Measurements from ENCODE around the gene CMIP.

The CMIP gene

GRCh38 chr16:81637336-81638235, 193.0 kb downstream of the CMIP start:
- H3K18ac ChIP-seq (ENCODE audit: low read length): peak overlapping the region; percentile 54
- H4K12ac ChIP-seq (ENCODE audit: low read depth, low read length): no peak overlapping the region
- H3K4ac ChIP-seq (ENCODE audit: low read depth, low read length): peak overlapping the region; percentile 22
- DNase-seq: peak; percentile 73 to 83
- peaks cover 15% of the 10 kb centered on the region for H3K79me2 ChIP-seq (ENCODE audit: control insufficient read depth, insufficient read depth, low read length, poor library complexity)
- peak overlapping the region; percentile 11 for H4K8ac ChIP-seq (ENCODE audit: low read depth, low read length)
- peaks cover 11 to 16% of the 10 kb centered on the region in 2 experiments for H3K36me3 ChIP-seq (ENCODE audit: control insufficient read depth in 1 of 2, insufficient read depth in 2 of 2, low read length in 2 of 2)
- H2BK12ac ChIP-seq (ENCODE audit: low read length): peak overlapping the region; percentile 68
- H2AFZ ChIP-seq (ENCODE audit: insufficient read depth, low read length, poor library complexity): no peak overlapping the region
- peaks cover 47 to 51% of the 10 kb centered on the region in 2 experiments for H3K4me1 ChIP-seq (ENCODE audit: control insufficient read depth in 1 of 2, insufficient read depth in 2 of 2, low read length in 2 of 2)
- H3K27me3 ChIP-seq (ENCODE audit: insufficient read depth, low read length): no peaks in the 10 kb centered on the region
- no peak overlapping the region for H3K4me3 ChIP-seq (ENCODE audit: low read depth, low read length)
- H3K23ac ChIP-seq (ENCODE audit: low read length): no peak overlapping the region
- WGBS (ENCODE audit: extremely low coverage, insufficient coverage, insufficient read length): no CpG with 5 or more reads among the region's 15 CpGs
- peak overlapping the region; percentile 71 for H2AK5ac ChIP-seq (ENCODE audit: low read length)
- peak overlapping the region; percentile 14 for H2BK120ac ChIP-seq (ENCODE audit: insufficient read depth, low read length, poor library complexity)
- H2BK5ac ChIP-seq (ENCODE audit: low read depth, low read length, poor library complexity): peak overlapping the region; percentile 22
- no peaks in the 10 kb centered on the region for H3K9me3 ChIP-seq (ENCODE audit: insufficient read depth, low read depth, low read length)
- H3K14ac ChIP-seq (ENCODE audit: low read length): peak overlapping the region; percentile 13
- peak overlapping the region; percentile 82 for H3K27ac ChIP-seq (ENCODE audit: low read depth, low read length)
- H3K79me1 ChIP-seq (ENCODE audit: low read length): peaks cover 16% of the 10 kb centered on the region
- H3K4me2 ChIP-seq (ENCODE audit: low read length): peak overlapping the region; percentile 39
- H4K91ac ChIP-seq (ENCODE audit: low read depth, low read length): peak overlapping the region; percentile 25
- peak overlapping the region; percentile 22 for H3K9ac ChIP-seq (ENCODE audit: low read length)

- H3K9me3 ChIP-seq (ENCODE audit: insufficient read depth, low read depth, low read length): no peaks in the 10 kb centered on the region
- H3K27me3 ChIP-seq (ENCODE audit: insufficient read depth, low read length): no peaks in the 10 kb centered on the region
- H3K79me1 ChIP-seq (ENCODE audit: low read length): peaks cover 16% of the 10 kb centered on the region
- H2AK5ac ChIP-seq (ENCODE audit: low read length): peak overlapping the region; percentile 28
- peak overlapping the region; percentile 68 for H2BK12ac ChIP-seq (ENCODE audit: low read length)
- H3K18ac ChIP-seq (ENCODE audit: low read length): peak overlapping the region; percentile 41
- peak overlapping the region; percentile 74 for H2BK5ac ChIP-seq (ENCODE audit: low read depth, low read length, poor library complexity)
- H3K27ac ChIP-seq (ENCODE audit: low read depth, low read length): peak overlapping the region; percentile 82
- peak overlapping the region; percentile 22 for H3K4ac ChIP-seq (ENCODE audit: low read depth, low read length)
- H4K91ac ChIP-seq (ENCODE audit: low read depth, low read length): peak overlapping the region; percentile 59
- no peak overlapping the region for H4K12ac ChIP-seq (ENCODE audit: low read depth, low read length)
- H3K9ac ChIP-seq (ENCODE audit: low read length): peak overlapping the region; percentile 22
- no peak overlapping the region for H3K4me3 ChIP-seq (ENCODE audit: low read depth, low read length)
- peak overlapping the region; percentile 13 for H3K14ac ChIP-seq (ENCODE audit: low read length)
- H2AFZ ChIP-seq (ENCODE audit: insufficient read depth, low read length, poor library complexity): no peak overlapping the region
- peak overlapping the region; percentile 50 for H2BK120ac ChIP-seq (ENCODE audit: insufficient read depth, low read length, poor library complexity)
- peaks cover 12 to 16% of the 10 kb centered on the region in 2 experiments for H3K36me3 ChIP-seq (ENCODE audit: control insufficient read depth in 1 of 2, insufficient read depth in 2 of 2, low read length in 2 of 2)
- peaks cover 40 to 48% of the 10 kb centered on the region in 2 experiments for H3K4me1 ChIP-seq (ENCODE audit: control insufficient read depth in 1 of 2, insufficient read depth in 2 of 2, low read length in 2 of 2)
- WGBS (ENCODE audit: extremely low coverage, insufficient coverage, insufficient read length): no CpG with 5 or more reads among the region's 13 CpGs
- peak; percentile 77 to 89 for DNase-seq
- H3K4me2 ChIP-seq (ENCODE audit: low read length): peak overlapping the region; percentile 39
- no peak overlapping the region for H3K23ac ChIP-seq (ENCODE audit: low read length)
- peaks cover 15% of the 10 kb centered on the region for H3K79me2 ChIP-seq (ENCODE audit: control insufficient read depth, insufficient read depth, low read length, poor library complexity)
- H4K8ac ChIP-seq (ENCODE audit: low read depth, low read length): no peak overlapping the region
Measured at GRCh38 chr16:81638286-81638945, 193.8 kb downstream of the CMIP start.

GRCh38 chr16:81639348-81639747, 194.7 kb downstream of the CMIP start:
- Histone ChIP-seq H3K27ac (ENCODE audit: low read depth, low read length) (no peak overlapping the region), H3K27me3 (ENCODE audit: insufficient read depth, low read length) (no peaks in the 10 kb centered on the region), H2BK12ac (ENCODE audit: low read length) (no peak overlapping the region), H2AFZ (ENCODE audit: insufficient read depth, low read length, poor library complexity) (no peak overlapping the region), H3K14ac (ENCODE audit: low read length) (peak overlapping the region; percentile 35), H3K79me2 (ENCODE audit: control insufficient read depth, insufficient read depth, low read length, poor library complexity) (peaks cover 13% of the 10 kb centered on the region), H2AK5ac (ENCODE audit: low read length) (no peak overlapping the region), H2BK120ac (ENCODE audit: insufficient read depth, low read length, poor library complexity) (peak overlapping the region; percentile 50), H3K4me1 (ENCODE audit: control insufficient read depth in 1 of 2, insufficient read depth in 2 of 2, low read length in 2 of 2) (peaks cover 39 to 47% of the 10 kb centered on the region in 2 experiments), H3K4me2 (ENCODE audit: low read length) (no peak overlapping the region), H2BK5ac (ENCODE audit: low read depth, low read length, poor library complexity) (no peak overlapping the region), H4K91ac (ENCODE audit: low read depth, low read length) (peak overlapping the region; percentile 59), H3K23ac (ENCODE audit: low read length) (no peak overlapping the region), H4K8ac (ENCODE audit: low read depth, low read length) (no peak overlapping the region), H3K9ac (ENCODE audit: low read length) (no peak overlapping the region), H3K18ac (ENCODE audit: low read length) (peak overlapping the region; percentile 49), H3K4me3 (ENCODE audit: low read depth, low read length) (no peak overlapping the region), H3K36me3 (ENCODE audit: control insufficient read depth in 1 of 2, insufficient read depth in 2 of 2, low read length in 2 of 2) (peaks cover 10 to 16% of the 10 kb centered on the region in 2 experiments), H3K4ac (ENCODE audit: low read depth, low read length) (peak overlapping the region; percentile 65), H4K12ac (ENCODE audit: low read depth, low read length) (no peak overlapping the region), H3K9me3 (ENCODE audit: insufficient read depth, low read depth, low read length) (no peaks in the 10 kb centered on the region), H3K79me1 (ENCODE audit: low read length) (peaks cover 18% of the 10 kb centered on the region)
- DNase-seq: no peak
- no CpG with 5 or more reads among the region's 8 CpGs for WGBS (ENCODE audit: extremely low coverage, insufficient coverage, insufficient read length)

GRCh38 chr16:81639931-81640680, 195.5 kb downstream of the CMIP start:
- Histone ChIP-seq H4K8ac (ENCODE audit: low read depth, low read length) (no peak overlapping the region), H3K27ac (ENCODE audit: low read depth, low read length) (no peak overlapping the region), H3K36me3 (ENCODE audit: control insufficient read depth in 1 of 2, insufficient read depth in 2 of 2, low read length in 2 of 2) (peaks cover 8 to 11% of the 10 kb centered on the region in 2 experiments), H3K4me2 (ENCODE audit: low read length) (no peak overlapping the region), H3K23ac (ENCODE audit: low read length) (no peak overlapping the region), H3K4me3 (ENCODE audit: low read depth, low read length) (no peak overlapping the region), H3K79me1 (ENCODE audit: low read length) (peaks cover 18% of the 10 kb centered on the region), H3K9ac (ENCODE audit: low read length) (no peak overlapping the region), H2BK12ac (ENCODE audit: low read length) (peak overlapping the region; percentile 2), H2BK120ac (ENCODE audit: insufficient read depth, low read length, poor library complexity) (no peak overlapping the region), H3K9me3 (ENCODE audit: insufficient read depth, low read depth, low read length) (no peaks in the 10 kb centered on the region), H2AFZ (ENCODE audit: insufficient read depth, low read length, poor library complexity) (no peak overlapping the region), H4K91ac (ENCODE audit: low read depth, low read length) (peak overlapping the region; percentile 3), H4K12ac (ENCODE audit: low read depth, low read length) (no peak overlapping the region), H2BK5ac (ENCODE audit: low read depth, low read length, poor library complexity) (no peak overlapping the region), H3K14ac (ENCODE audit: low read length) (peak overlapping the region; percentile 35), H3K4ac (ENCODE audit: low read depth, low read length) (peak overlapping the region; percentile 3), H2AK5ac (ENCODE audit: low read length) (no peak overlapping the region), H3K27me3 (ENCODE audit: insufficient read depth, low read length) (no peaks in the 10 kb centered on the region), H3K4me1 (ENCODE audit: control insufficient read depth in 1 of 2, insufficient read depth in 2 of 2, low read length in 2 of 2) (peaks cover 44 to 54% of the 10 kb centered on the region in 2 experiments), H3K79me2 (ENCODE audit: control insufficient read depth, insufficient read depth, low read length, poor library complexity) (peaks cover 12% of the 10 kb centered on the region), H3K18ac (ENCODE audit: low read length) (peak overlapping the region; percentile 49)
- no CpG with 5 or more reads among the region's 16 CpGs for WGBS (ENCODE audit: extremely low coverage, insufficient coverage, insufficient read length)
- DNase-seq: peak; percentile 81 to 87

Measured in trophoblast cell (in vitro differentiated cells and primary cell).